Globus pallidus (tissue), 1 donor: Measurements from ENCODE around the gene C6orf62.
"Not testable (repeated sequence)": the region's sequence is repeated elsewhere in the genome, so short reads cannot be mapped to it uniquely, and the experiment has no call there.

Experiments
- DNase-seq: peaks from one replicate; pipeline ENCODE4 v3.0.0-alpha.2; 2015; ENCODE audit warnings: low spot score

Gene C6orf62

GRCh38 chr6:24719125-24719971 lies at the start of gene C6orf62:
Gene C6orf62 (minus strand): TSS chr6:24719154. CDS start chr6:24718668, 486 bp downstream.
- no peak for DNase-seq

- no peak for DNase-seq
Measured at GRCh38 chr6:24768361-24768760, 49.4 kb upstream of the C6orf62 start.

GRCh38 chr6:24766680-24767462 lies 47.9 kb upstream of the C6orf62 start:
- DNase-seq, result no peak

- not testable (repeated sequence) for DNase-seq
Measured at GRCh38 chr6:24765968-24766367, 47.0 kb upstream of the C6orf62 start.

- not testable (repeated sequence) for DNase-seq
Measured at GRCh38 chr6:24764833-24765828, 46.2 kb upstream of the C6orf62 start.

- no peak for DNase-seq
Measured at GRCh38 chr6:24763578-24763977, 44.6 kb upstream of the C6orf62 start.

GRCh38 chr6:24761851-24762250 lies 42.9 kb upstream of the C6orf62 start:
- no peak for DNase-seq

GRCh38 chr6:24761193-24761835 lies 42.4 kb upstream of the C6orf62 start:
- DNase-seq, result no peak

GRCh38 chr6:24760210-24760609 lies 41.3 kb upstream of the C6orf62 start:
- no peak for DNase-seq

- DNase-seq, result no peak
Measured at GRCh38 chr6:24759718-24760117, 40.8 kb upstream of the C6orf62 start.

- no peak for DNase-seq
Measured at GRCh38 chr6:24757611-24758010, 38.7 kb upstream of the C6orf62 start.

GRCh38 chr6:24755279-24755678 lies 36.3 kb upstream of the C6orf62 start:
- DNase-seq, result no peak

GRCh38 chr6:24754378-24754777 lies 35.4 kb upstream of the C6orf62 start:
- not testable (repeated sequence) for DNase-seq

GRCh38 chr6:24753545-24753944 lies 34.6 kb upstream of the C6orf62 start:
- DNase-seq, result no peak

GRCh38 chr6:24752917-24753492 lies 34.1 kb upstream of the C6orf62 start:
- DNase-seq, result no peak

GRCh38 chr6:24752503-24752902 lies 33.5 kb upstream of the C6orf62 start:
- no peak for DNase-seq

- not testable (repeated sequence) for DNase-seq
Measured at GRCh38 chr6:24750878-24751277, 31.9 kb upstream of the C6orf62 start.

GRCh38 chr6:24749297-24749696 lies 30.3 kb upstream of the C6orf62 start:
- DNase-seq, result no peak

- peak; percentile 65 for DNase-seq
Measured at GRCh38 chr6:24744911-24745310, 26.0 kb upstream of the C6orf62 start.

- no peak for DNase-seq
Measured at GRCh38 chr6:24743944-24744335, 25.0 kb upstream of the C6orf62 start.
